Omental fat pad (tissue), 4 donors: ENCODE results near the gene CCDC9B. TPM values are rescaled to one million over a fixed set of nuclear protein-coding genes. Genes with fewer than 3 reads are reported as not detected.

Experiments used
- ATAC-seq: fragments of 150-250 bp; one replicate; pipeline ENCODE4 v1.9.1; 2016; ENCODE audit warnings: mild to moderate bottlenecking, moderate library complexity; ENCODE audit not compliant: low FRiP score
- DNase-seq: peaks from one replicate; pipeline ENCODE4 v3.0.0-alpha.2; 2019; ENCODE audit warnings: low spot score
- total RNA-seq, 4 donors: library from RNA; depleted of rRNA; stranded (reverse); fragments of >200 nt; gene quantifications; one replicate each; pipeline ENCODE4 v1.1.0, GENCODE V29; 2016
- TF ChIP-seq, protein P1 (sequence below), 3 donors: fragments of 450-650 bp; IDR thresholded peaks; one replicate each; pipeline ENCODE4 v1.5.1; 2016 to 2017; ENCODE audit warnings: antibody characterized with exemption in 3 of 3, mild to moderate bottlenecking in 3 of 3, moderate library complexity in 2 of 3

Gene CCDC9B
- total RNA-seq, 4 donors from 2014 or later, result 1.1 to 7.4 (median 4.5) TPM

GRCh38 chr15:40314723-40315276 is 25.9 kb downstream of the CCDC9B start:
- ATAC-seq (no peak), DNase-seq (no peak)
- TF ChIP-seq, protein P1, sequence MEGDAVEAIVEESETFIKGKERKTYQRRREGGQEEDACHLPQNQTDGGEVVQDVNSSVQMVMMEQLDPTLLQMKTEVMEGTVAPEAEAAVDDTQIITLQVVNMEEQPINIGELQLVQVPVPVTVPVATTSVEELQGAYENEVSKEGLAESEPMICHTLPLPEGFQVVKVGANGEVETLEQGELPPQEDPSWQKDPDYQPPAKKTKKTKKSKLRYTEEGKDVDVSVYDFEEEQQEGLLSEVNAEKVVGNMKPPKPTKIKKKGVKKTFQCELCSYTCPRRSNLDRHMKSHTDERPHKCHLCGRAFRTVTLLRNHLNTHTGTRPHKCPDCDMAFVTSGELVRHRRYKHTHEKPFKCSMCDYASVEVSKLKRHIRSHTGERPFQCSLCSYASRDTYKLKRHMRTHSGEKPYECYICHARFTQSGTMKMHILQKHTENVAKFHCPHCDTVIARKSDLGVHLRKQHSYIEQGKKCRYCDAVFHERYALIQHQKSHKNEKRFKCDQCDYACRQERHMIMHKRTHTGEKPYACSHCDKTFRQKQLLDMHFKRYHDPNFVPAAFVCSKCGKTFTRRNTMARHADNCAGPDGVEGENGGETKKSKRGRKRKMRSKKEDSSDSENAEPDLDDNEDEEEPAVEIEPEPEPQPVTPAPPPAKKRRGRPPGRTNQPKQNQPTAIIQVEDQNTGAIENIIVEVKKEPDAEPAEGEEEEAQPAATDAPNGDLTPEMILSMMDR (IDR thresholded peaks at IDR 0.05), result no peak

DNA sequence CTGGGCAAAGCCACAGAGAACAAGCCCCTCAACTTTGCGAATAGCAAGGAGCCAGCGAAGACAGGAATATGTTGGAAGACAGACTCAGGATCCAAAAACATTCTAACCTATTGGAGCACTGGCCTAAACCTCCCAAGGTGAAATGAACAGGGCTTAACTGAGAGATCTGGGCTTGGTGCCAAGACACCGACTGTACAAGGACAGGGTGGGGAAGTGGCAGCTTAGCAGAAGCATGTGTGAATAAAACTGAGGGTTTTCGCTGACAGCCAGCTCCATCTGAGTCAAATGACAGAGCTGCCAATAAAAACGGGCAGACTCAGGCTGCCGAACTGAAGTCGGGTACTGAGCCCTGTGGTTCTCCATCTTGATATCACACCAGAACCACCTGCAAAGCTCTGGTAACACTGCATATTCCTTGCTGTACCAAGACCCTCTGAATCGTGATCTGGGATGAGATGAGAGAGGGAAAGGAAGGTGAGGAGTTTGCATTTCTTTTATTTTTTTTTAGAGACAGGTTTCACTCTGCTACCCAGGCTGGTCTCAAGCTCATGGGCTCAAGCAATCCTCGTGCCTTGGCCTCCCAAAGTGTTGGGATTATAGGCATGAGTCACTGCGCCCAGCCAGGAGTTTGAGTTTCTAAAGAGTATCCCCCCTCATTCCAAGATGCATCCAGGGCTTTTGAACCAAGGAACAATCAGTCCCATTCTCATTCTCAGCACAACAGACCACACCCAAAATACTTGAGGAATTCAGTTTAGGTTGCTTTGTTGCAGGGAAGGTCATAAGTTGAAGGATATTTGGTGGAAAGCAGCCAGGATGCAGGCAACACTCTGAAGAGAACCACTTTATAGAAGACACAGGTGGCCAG is 27.0 kb downstream of the CCDC9B start:
- no peak for ATAC-seq
- DNase-seq, result no peak
- TF ChIP-seq, protein P1 (IDR thresholded peaks at IDR 0.05), result no peak

DNA sequence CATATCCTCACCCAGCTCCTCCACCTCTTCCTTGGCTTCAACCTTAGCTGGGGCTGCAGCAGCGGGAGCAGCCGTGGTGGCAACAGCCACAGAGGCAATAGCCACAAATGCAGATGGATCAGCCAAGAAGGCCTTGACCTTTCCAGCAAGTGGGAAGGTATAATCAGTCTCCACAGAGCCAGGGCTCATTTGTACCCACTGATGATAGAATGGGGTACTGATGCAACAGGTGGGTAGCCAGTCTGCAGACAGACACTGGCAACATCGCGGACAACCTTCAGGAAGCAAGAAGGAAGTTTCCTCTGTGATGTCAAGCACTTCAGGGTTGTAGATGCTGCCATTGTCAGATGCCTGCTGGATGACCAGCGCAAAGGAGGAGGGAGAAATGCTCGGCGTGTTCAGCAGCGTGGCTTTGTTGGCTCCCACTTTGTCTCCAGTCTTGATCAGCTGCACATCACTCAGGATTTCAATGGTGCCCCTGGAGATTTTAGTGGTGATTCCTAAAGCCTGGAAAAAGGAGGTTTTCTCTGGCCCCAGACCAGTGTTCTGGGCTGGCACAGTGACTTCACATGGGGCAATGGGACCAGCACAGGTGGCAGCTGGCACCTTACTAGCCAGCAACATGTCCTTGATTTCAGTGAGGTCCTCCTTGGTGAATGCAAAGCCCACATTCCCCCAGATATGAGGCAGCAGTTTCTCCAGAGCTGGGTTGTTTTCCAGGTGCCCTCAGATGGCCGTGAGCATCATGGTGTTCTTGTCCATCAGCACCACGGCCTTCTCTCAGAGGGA is 28.2 kb downstream of the CCDC9B start:
- TF ChIP-seq, protein P1 (IDR thresholded peaks at IDR 0.05), result no peak

GRCh38 chr15:40310993-40311392 is 29.7 kb downstream of the CCDC9B start:
- TF ChIP-seq, protein P1 (IDR thresholded peaks at IDR 0.05), result no peak
- no peak for DNase-seq
- no peak for ATAC-seq

More for the DNA sequence above, 28.2 kb downstream of the CCDC9B start:
- ATAC-seq (no peak), DNase-seq (no peak)

DNA sequence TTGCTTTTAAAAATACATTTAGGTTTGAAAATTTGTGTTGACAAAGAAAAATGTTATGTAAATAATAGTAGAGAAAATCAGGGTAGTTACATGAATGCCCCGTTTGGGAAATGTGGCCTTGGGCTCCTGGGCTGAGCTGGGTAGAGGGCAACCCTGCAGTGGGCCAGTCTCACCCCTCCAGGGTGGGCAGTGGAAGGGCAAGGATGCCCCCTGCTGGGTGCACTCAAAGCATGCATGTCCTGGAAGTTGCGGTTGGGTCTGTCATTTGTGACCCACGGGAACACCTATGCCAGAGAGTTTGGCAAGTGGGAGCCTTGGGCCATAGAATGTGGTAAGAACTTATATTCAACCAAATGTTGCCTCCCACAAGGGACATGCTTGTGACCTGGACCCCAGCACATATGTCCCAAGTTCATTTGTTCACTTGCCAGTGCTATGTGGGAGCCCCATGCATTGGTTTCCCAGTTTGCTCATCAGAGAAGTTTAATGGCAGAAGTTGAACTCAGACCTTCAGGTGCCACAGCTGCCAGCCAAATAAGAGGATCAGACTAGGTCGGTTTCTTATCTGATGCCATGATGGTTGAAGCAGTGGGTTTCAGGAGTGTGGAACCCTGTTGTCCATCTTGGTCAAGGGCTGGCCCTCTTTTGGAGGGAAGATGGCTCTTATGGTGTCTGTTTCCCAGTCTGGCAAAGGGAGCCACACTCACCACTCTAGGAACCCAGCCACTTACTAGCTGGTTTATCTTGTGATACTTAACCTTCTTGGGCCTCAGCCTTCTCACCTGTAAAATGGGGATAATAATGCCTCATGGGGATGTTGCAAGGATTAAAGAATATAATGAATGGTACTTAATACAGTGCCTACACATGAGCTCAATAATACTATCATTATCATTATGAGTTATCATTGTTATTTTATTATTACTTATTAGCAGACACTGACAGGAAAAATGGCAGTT is 30.5 kb downstream of the CCDC9B start:
- ATAC-seq (no peak), DNase-seq (peak; percentile 20)
- TF ChIP-seq, protein P1 (IDR thresholded peaks at IDR 0.05), result peak in 1 of 3 donors; percentile 22

- DNase-seq (no peak), ATAC-seq (no peak)
- TF ChIP-seq, protein P1 (IDR thresholded peaks at IDR 0.05), result no peak
Measured at GRCh38 chr15:40309344-40309862, 31.3 kb downstream of the CCDC9B start.
